GM13976 (cell line): ENCODE results near the gene MAPKAPK2.

Source experiments
- DNase-seq: peaks from one replicate; pipeline ENCODE4 v3.0.0; 2012; ENCODE audit warnings: low spot score
- CTCF ChIP-seq: IDR thresholded peaks from 2 replicates; pipeline ENCODE4 v1.5.1; 2012; ENCODE audit warnings: borderline replicate concordance, mild to moderate bottlenecking; ENCODE audit not compliant: insufficient read depth; ENCODE audit errors: extremely low read depth, missing control alignments, control extremely low read depth
- in situ Hi-C: fragments of 300-500 bp; cut with MboI; formaldehyde crosslinking; loops from one replicate; pipeline ENCODE4 v1.12.0; 2022; ENCODE audit warnings: low sequenced_read_pairs, mixed read lengths, inconsistent platforms; ENCODE audit not compliant: unreplicated experiment

MAPKAPK2 gene

DNA sequence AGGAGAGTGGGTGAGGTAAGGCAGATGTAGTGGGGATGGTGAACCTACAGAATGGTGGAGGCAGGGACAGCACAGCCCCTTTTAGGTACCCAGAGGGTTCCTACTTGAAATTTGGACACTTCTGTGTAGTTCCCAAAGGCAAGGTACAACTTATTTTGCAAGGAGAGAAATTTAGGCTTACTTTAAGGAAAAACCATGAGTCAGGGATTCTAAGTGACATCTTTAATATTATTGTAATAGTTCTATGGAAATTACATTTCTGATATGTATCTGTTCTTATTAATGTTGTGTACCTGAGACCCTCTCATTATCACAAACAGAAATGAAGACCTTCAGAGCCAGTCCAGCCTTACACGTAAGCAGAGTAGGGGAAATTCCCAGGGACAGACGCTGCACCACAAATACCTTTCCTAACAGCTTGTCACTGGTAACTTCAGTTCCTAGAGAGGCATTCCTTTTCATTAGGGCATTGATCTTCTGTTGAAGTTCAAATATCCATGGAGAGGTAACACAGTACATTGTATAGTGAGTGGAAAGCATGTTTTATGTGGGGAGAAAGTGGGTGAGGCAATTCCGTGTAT is 41.5 kb upstream of the MAPKAPK2 start:
- TF ChIP-seq CTCF, result no peak

GRCh38 chr1:206646504-206646903 is 38.2 kb upstream of the MAPKAPK2 start:
- no peak for TF ChIP-seq CTCF
- in situ Hi-C loops, result no loop called here
- DNase-seq, result no peak

More for the DNA sequence above, 41.5 kb upstream of the MAPKAPK2 start:
- no peak for DNase-seq
- in situ Hi-C loops, result no loop called here

GRCh38 chr1:206647224-206647623 is 37.5 kb upstream of the MAPKAPK2 start:
- in situ Hi-C loops, result no loop called here

GRCh38 chr1:206649261-206649921 is 35.3 kb upstream of the MAPKAPK2 start:
- in situ Hi-C loops, result no loop called here
- no peak for TF ChIP-seq CTCF
- DNase-seq, result no peak

More at GRCh38 chr1:206647224-206647623, 37.5 kb upstream of the MAPKAPK2 start:
- no peak for DNase-seq
- TF ChIP-seq CTCF, result no peak

DNA sequence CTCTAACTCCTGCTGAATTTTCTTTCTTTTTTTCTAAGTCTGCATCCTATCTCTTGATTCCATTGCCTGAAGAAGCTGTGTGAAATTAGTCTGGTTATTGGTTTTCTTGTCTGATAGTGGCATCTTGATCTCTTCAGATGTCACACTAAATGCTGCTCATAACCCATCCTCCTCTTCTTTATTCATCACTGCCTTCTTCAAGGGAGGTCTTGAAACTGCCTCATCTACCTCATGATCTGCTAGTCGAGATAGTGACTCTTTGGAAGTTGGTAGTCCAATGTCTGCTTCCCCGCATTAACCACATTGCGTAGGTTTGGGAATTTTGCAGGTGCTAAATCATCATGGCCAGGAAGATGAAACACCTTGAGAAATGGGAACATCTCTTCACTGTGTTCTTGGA is 33.7 kb upstream of the MAPKAPK2 start:
- in situ Hi-C loops, result no loop called here
- TF ChIP-seq CTCF, result no peak
- DNase-seq, result no peak

DNA sequence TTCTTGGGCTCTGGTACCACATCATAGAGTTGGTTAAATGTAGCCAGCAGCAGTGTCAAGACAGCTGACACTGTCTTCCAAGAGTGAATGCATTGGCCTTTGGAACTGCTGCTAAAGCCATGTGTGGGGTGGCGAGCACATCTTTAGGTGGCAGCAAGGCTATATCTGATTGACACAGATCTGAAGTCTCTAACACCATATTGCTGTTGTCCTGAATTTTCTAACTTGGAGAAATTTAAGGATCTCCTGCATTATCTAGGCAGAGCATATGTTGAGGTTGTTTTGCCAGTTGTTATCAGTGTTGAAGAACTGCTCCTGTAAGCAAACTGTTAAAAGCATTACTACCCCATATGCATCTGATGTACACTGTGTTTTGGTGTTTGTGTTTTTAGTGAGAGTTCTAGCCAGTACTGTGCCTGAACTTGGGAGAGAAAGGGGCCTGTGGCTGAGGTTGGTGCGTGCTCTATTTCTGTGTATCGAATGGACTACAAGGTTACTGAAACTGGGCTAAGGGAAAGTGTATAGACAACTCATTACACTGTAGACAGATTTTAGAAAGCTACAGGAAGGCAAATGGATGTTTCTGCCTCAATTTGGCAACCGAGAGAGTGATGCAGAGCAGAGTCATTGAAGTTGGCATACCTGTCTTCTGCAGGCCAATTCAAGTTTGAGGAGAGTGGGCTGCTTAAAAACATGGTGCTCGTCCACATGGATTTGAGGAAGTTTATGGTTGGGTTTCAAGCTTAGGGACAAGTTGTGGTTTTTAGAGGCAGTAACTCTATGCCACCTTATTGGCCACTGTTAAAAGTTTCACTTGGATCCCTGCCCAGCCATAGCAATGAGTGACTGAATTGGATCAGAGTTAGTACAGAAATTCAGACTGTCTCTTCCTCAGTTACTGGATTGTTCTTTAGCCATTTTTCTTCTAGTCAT is 32.5 kb upstream of the MAPKAPK2 start:
- no peak for TF ChIP-seq CTCF
- DNase-seq, result no peak
- in situ Hi-C loops, result no loop called here
